GM10248 (cell line): ENCODE data around the gene F11.
"Not testable (repeated sequence)": the region's sequence is repeated elsewhere in the genome, so short reads cannot be mapped to it uniquely, and the experiment has no call there.

Experiments used
- CTCF ChIA-PET: fragments of 300-600 bp; sonication (Branson Sonifier 250); formaldehyde crosslinking; extraction: SDS; loops from one replicate; lab custom pipeline; 2021; ENCODE audit warnings: antibody characterized with exemption; lab: Yijun Ruan, JAX
- POLR2A ChIA-PET: fragments of 350-650 bp; sonication (Branson Sonifier 250); formaldehyde crosslinking; extraction: SDS; loops from one replicate; lab custom pipeline; 2020; ENCODE audit warnings: antibody characterized with exemption; lab: Yijun Ruan, JAX
- DNase-seq: peaks from one replicate; pipeline ENCODE4 v3.0.0; 2012; ENCODE audit errors: extremely low spot score
- CTCF ChIP-seq: IDR thresholded peaks from 2 replicates; pipeline ENCODE4 v1.5.1; 2012; ENCODE audit warnings: mild to moderate bottlenecking, low read depth; ENCODE audit errors: extremely low read depth, missing control alignments, control extremely low read depth

The F11 gene

GRCh38 chr4:186264660-186265059, 1.3 kb upstream of the F11 start:
- no peak for DNase-seq
- TF ChIP-seq CTCF = no peak
- POLR2A ChIA-PET = no interaction called here
- CTCF ChIA-PET = interaction anchor here (1.2 to 1.5 kb wide), 2 partner anchors 13 to 15 kb away, joined by 3 to 6 read pairs; no protein-coding TSS in a partner anchor

DNA sequence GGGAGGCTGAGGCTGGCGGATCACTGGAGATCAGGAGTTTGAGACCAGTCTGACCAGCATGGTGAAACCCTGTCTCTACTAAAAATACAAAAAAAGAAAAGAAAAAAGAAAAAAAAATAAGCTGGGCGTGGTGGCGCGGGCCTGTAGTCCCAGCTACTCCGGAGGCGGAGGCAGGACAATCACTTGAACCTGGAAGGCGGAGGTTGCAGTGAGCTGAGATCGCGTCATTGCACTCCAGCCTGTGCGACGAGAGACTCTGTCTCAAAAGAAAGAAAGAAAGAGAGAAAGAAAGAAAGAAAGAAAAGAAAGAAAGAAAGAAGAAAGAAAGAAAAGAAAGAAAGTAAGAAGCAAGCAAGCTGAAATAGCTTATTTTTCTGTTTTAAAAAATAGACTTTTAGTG, 739 bp upstream of the F11 start:
- POLR2A ChIA-PET, DNase-seq: not testable (repeated sequence)
- CTCF ChIA-PET = interaction anchor here (1.2 to 1.5 kb wide), 2 partner anchors 13 to 14 kb away, joined by 3 to 6 read pairs; no protein-coding TSS in a partner anchor

- POLR2A ChIA-PET = no interaction called here
- no peak for TF ChIP-seq CTCF
- no peak for DNase-seq
- CTCF ChIA-PET = no interaction called here
Measured at GRCh38 chr4:186266729-186267456, 904 bp downstream of the F11 start.

- POLR2A ChIA-PET = no interaction called here
- no peak for DNase-seq
- TF ChIP-seq CTCF = no peak
- CTCF ChIA-PET = no interaction called here
Measured at GRCh38 chr4:186271081-186271678, 5.2 kb downstream of the F11 start.

- ChIA-PET POLR2A (no interaction called here), CTCF (no interaction called here)
- no peak for TF ChIP-seq CTCF
- no peak for DNase-seq
Measured at GRCh38 chr4:186272699-186273391, 6.9 kb downstream of the F11 start.

DNA sequence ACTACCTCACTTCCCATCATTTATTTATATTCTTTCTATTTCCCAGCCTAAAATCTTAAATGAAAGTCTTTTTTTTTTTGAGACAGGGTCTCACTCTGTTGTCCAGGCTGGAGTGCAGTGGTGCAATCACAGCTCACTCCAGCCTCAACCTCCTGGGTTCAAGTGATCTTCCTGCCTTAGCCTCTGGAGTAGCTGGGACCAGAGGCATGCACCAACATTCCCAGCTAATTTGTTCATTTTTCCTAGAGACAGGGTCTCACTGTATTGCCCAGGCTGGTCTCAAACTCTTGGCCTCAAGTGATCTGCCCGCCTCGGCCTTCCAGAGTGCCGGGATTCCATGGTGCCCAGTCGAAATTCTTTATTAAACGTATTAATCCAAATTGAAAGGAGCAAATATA, 7.4 kb downstream of the F11 start:
- DNase-seq, POLR2A ChIA-PET, CTCF ChIA-PET: not testable (repeated sequence)

GRCh38 chr4:186283311-186283710, 17.3 kb downstream of the F11 start:
- CTCF ChIA-PET = interaction anchor here (1.5 kb wide), 1 partner anchor 32 kb away, joined by 4 read pairs; no protein-coding TSS in a partner anchor
- no peak for TF ChIP-seq CTCF
- DNase-seq = no peak
- POLR2A ChIA-PET = no interaction called here
